Femur (tissue), 1 donor: ENCODE data around the gene FNDC4.

Source experiments
- DNase-seq: peaks from one replicate; pipeline ENCODE4 v3.0.0-alpha.2; 2017

Gene FNDC4

GRCh38 chr2:27493948-27494283 is 1.1 kb downstream of the FNDC4 start:
- DNase-seq = no peak

DNA sequence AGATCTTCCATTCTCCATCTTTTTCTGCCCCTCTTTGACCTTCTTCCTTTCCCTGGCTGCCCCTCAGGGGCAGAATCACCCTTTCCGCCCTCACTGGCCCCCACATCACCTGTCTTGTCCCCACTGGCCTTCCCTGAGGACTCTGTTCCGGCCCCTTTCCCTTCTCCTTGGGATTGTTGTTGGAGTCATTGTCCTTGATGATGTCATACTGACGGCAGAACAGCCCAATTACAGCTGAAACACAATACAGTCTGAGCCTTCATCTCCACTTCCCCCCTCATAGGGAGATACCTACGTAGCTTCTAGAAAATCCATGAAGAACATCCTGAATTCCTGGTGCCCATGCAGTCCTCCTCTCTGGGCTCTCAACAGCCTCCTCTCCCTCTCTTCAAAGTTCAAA is 2.4 kb downstream of the FNDC4 start:
- no peak for DNase-seq

DNA sequence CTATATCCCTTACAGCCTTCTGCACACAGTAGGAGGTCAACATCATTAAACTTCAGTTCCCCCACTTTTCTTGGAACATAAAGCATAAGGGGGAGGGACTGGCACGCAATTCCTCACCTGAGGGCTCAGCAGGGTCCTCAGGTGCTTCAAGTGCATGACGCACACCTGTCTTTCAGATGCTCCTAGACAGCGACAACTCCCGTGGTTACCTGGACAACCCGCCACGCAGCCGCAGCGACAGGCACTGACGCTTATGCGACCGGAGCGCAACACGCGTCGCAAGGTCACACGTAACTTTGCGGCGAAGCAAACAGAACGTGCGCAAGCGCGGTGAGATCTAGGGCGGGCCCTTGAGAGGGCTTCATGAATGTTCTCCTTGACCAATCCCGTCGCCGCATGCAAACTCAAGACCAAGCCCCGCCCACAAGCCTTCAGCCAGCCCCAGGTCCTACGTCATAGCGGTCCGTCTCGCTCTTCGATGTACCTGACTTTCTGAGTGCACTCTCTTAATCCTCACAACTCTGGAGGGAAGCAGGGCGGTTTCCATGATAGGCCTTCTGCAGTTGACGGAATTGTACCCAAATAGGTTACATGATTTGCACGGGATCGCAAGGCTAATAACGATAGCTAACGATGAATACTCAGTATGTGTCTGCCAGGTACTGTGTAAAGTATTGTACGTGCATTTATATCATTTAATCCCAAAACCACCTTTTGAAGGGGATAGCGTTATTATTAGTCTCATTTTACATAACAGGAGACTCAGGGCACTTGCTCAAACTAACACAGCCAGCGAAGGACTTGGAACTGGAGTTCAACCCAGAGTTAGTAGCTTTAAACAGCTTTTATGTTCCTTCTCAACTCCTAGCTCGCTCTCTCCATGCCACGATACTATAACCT is 5.3 kb downstream of the FNDC4 start, which contains the start of gene IFT172:
Gene IFT172, minus strand, starts transcription at position 246 of the 900 bp plus-strand sequence. Its CDS starts 90 bp downstream, at position 156.
- DNase-seq = peak; percentile 98

DNA sequence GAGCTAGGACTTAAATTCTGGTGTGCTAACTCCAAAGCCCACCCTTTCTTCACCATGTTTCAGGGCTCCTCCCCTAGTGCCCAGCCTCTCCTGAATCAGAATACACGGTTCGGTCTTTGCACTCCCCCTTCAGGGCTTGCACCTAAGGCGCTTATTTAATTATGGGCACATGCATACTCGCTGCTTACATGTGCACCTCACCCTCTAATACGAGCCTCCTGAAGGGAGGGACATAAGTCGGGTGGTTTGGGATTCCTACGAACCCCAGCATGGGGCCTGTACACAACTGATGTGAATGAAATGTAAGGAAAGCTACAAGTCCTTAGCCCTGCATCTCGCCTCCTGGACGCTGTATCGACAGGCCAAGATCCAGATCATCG is 5.9 kb downstream of the FNDC4 start:
- peak; percentile 24 for DNase-seq

GRCh38 chr2:27485496-27485895 is 9.5 kb downstream of the FNDC4 start:
- no peak for DNase-seq

- DNase-seq = no peak
Measured at GRCh38 chr2:27471961-27472360, 23.0 kb downstream of the FNDC4 start.

DNA sequence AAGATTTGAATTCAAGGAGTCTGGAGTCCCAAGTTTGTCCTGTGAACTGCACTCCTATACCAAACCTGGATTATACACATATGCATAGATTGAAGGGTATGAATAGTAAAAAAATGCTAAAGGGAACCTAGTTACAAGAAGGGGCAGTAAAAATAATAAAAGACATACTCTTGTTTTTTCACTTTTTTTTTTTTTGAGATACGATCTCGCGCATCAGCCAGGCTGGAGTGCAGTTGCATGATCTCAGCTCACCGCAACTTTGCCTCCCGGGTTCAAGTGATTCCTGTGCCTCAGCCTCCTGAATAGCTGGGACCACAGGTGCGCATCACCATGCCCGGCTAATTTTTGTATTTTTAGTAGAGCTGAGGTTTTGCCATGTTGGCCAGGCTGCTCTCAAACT is 30.6 kb downstream of the FNDC4 start:
- no peak for DNase-seq

- DNase-seq = no peak
Measured at GRCh38 chr2:27461118-27461517, 33.9 kb downstream of the FNDC4 start.

DNA sequence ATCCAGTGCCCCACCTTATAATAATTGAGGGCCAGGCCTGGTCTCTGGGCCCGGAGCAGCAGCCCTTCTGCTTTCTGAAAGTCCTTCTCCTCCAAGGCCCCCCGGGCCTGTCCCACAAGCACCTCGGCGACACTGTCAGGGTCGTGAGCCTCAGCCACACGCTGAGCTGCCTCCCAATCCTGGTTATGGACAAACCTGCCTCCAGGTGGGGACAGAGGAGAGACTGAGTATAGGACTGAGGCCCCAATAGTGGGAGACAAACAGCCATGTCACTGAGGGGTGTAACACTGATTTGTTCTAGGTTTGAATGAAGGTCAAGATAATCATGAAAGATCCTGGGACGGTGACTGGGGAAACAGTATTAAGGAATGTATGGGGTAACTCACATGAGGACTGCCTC is 41.0 kb downstream of the FNDC4 start:
- DNase-seq = no peak

DNA sequence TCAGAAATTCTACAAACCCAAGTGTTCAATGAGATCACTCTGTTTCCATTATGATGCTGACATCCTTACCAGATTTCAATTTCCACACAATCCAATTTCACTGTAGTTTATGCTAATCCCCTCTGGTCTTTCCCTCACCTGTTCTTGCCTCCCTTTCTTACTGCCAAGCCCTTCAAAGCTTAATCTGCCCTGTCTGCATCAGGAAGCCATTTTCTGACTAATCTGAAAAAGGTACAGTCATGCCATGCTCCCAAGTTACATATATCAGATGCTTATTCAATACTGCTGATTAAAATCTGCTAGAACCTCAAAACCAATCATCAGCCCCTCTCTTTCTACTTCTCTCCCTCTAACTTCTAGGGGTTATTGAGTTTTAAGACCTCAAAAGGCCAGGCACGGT is 43.9 kb downstream of the FNDC4 start:
- DNase-seq = no peak

- no peak for DNase-seq
Measured at GRCh38 chr2:27448381-27448780, 46.6 kb downstream of the FNDC4 start.

DNA sequence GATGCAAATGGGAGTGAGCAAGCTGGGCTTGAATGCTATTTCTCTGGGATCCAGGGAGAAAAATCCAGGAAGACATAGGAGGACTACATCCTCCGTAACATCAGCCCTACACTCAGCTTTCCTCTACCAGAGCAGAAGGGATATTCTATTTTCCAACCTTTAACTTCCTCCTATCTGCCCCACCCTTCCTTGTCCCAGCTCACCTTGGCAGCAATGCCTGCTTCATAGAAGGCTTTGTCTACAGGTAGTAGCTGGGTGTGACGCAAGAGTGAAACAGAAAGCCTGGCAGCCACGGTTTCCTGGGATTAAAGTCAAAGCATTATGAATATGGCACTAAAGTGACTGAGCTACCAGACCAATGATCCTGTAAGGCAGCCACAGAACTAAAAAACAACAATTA is 48.9 kb downstream of the FNDC4 start:
- DNase-seq = no peak

DNA sequence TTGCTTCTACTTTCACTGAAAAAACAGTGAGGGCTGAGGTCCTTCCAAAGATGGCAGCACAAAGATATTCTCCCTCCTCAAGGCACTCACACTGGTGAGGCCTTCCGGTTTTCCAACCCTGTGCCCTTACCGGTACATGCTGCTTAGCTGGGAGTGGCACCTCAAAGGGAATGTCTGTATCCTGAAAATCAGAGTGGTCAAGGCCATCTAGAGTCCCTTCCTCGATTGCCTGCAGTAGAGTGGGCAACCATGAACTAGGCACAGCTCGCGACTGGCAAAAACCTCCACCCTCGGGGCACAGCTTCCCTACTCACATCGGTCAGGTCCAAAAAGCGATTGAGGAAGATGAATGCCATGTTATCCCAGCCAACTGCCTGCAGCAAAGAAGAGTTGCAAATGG is 49.4 kb downstream of the FNDC4 start:
- no peak for DNase-seq

DNA sequence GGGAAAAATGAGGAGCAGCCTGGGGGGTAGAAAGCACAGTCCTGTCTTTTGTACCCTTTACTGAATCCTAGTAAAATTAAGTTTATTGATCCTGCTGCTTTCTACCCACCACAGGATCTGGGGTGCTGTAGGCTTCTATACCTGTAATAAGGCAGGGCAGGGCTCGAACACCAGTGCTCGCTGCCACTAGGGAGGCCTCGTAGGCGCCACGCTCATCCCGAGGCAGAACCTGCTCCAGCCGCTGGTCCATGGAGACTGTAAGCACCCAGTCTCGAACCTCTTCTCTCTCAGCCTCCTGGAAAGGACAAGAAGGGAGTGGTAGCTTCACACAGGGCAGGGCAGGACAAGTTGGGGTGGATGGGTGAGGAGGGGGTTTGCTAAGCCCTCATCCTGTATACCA is 49.8 kb downstream of the FNDC4 start:
- no peak for DNase-seq

DNA sequence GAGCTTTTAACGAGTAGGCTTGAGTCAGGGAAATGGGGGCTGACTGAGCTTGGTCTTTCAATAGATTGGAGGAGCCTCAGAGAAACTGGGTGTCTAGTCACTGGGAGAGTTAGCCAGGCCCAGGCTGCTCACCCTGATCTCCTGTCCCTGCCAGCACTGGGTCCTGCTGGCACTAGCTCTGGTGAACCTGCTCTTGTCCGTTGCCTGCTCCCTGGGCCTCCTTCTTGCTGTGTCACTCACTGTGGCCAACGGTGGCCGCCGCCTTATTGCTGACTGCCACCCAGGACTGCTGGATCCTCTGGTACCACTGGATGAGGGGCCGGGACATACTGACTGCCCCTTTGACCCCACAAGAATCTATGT is 52.1 kb downstream of the FNDC4 start:
- no peak for DNase-seq

DNA sequence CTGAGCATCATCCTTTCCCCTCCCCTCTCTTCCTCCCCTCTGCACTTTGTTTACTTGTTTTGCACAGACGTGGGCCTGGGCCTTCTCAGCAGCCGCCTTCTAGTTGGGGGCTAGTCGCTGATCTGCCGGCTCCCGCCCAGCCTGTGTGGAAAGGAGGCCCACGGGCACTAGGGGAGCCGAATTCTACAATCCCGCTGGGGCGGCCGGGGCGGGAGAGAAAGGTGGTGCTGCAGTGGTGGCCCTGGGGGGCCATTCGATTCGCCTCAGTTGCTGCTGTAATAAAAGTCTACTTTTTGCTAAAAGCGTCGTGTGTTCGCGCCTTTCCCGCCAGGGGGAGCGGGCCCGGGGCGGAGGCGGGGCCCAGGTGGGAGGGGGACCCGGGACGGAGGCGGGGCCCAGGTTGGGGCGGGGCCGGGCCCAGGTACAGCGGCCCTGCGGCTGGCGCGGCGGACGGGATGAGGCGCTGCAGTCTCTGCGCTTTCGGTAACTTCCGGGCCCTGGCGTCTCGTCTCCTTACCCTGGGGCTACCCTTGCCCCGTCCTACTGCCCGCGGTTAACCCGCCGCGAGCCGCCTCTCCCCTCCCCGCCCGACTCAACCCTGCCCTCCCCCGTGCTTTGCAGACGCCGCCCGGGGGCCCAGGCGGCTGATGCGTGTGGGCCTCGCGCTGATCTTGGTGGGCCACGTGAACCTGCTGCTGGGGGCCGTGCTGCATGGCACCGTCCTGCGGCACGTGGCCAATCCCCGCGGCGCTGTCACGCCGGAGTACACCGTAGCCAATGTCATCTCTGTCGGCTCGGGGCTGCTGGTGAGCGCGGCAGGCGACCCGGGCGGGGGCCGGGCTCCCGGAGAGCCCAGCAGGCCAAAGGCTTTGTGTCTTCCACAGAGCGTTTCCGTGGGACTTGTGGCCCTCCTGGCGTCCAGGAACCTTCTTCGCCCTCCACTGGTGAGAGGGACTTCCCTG is 52.8 kb downstream of the FNDC4 start, which contains the start of gene KRTCAP3:
Gene KRTCAP3, plus strand, starts transcription at position 424 of the 962 bp plus-strand sequence. Its CDS starts 32 bp downstream, at position 456.
- DNase-seq = peak; percentile 36
